Measurements from ENCODE around the gene ITGB7.

ITGB7 gene

DNA sequence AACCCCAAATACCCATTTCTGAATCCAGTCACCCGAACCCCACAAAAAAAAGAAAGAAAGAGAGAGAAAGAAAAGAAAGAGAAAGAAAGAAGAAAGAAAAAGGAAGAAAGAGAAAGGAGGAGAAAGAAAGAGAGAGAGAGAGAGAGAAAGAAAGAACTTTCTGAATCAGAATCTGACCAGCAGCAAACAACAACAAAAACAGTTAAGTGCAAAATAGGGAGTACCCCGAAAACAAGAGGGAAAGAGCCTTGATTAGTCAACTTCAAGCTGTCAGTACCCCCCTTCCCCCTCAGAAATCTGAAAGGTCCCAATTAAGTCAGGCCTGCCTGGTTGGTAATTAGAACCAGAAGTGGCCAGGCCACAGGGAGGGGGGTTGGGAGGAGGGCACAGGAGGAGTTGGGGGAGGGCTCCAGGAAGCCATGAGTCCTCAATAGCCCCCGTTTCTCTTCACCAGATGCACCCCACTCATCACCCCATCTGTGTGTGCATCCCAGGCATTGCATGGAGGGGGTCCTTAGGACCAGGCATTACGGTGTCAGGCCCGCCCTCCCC lies 15.2 kb upstream of the ITGB7 start:
- peak overlapping the region; percentile 24 for H2BK15ac ChIP-seq (ENCODE audit: low read length)
- no peaks in the 10 kb centered on the region for H3K9me3 ChIP-seq (replicated peaks in 1 of 2; ENCODE audit: control insufficient read depth in 2 of 2, insufficient read depth in 1 of 2, low read depth in 1 of 2, low read length in 2 of 2)
- H3K36me3 ChIP-seq (replicated peaks in 1 of 2; ENCODE audit: control insufficient read depth in 2 of 2, insufficient read depth in 2 of 2, low read length in 2 of 2), result no peaks in the 10 kb centered on the region
- no peak overlapping the region for H3K9ac ChIP-seq (ENCODE audit: low read depth, low read length, poor library complexity)
- peak overlapping the region; percentile 94 for H2AK5ac ChIP-seq (ENCODE audit: low read depth, low read length)
- no peak overlapping the region for H4K91ac ChIP-seq (ENCODE audit: low read depth, low read length, poor library complexity)
- peaks cover 4 to 27% (median 21%) of the 10 kb centered on the region in 3 experiments for H3K27me3 ChIP-seq (ENCODE audit: control insufficient read depth in 3 of 3, insufficient read depth in 3 of 3, low read depth in 1 of 3, low read length in 3 of 3)
- H3K18ac ChIP-seq (ENCODE audit: low read length), result peak overlapping the region; percentile 60
- no peaks in the 10 kb centered on the region for H3K79me1 ChIP-seq (ENCODE audit: low read depth, low read length)
- peak overlapping the region in 1 of 2 donors; percentile 44 for H3K4me3 ChIP-seq (ENCODE audit: low read length in 2 of 2)
- peak overlapping the region; percentile 82 for H3K27ac ChIP-seq (replicated peaks; ENCODE audit: low read length)
- no peak overlapping the region for H4K8ac ChIP-seq (ENCODE audit: low read depth, low read length)
- H2BK5ac ChIP-seq (ENCODE audit: low read length), result no peak overlapping the region
- WGBS, 2 donors (ENCODE audit: extremely low coverage in 2 of 2, insufficient read length in 2 of 2, insufficient replicate concordance in 1 of 2), result no CpG with 5 or more reads among the region's 5 CpGs
- H3K23ac ChIP-seq (ENCODE audit: low read depth, low read length, poor library complexity), result no peak overlapping the region
- H3K4me2 ChIP-seq (ENCODE audit: insufficient read depth, low read length, poor library complexity, severe bottlenecking), result peak overlapping the region; percentile 85
- H2AFZ ChIP-seq (ENCODE audit: low read length), result peak overlapping the region; percentile 88
- peaks cover 49 to 55% of the 10 kb centered on the region in 2 donors for H3K4me1 ChIP-seq (ENCODE audit: control insufficient read depth in 2 of 2, insufficient read depth in 1 of 2, low read depth in 1 of 2, low read length in 2 of 2)
- no peak overlapping the region for H2BK12ac ChIP-seq (ENCODE audit: low read length)
- H2BK120ac ChIP-seq (ENCODE audit: low read depth, low read length), result no peak overlapping the region
- peak overlapping the region; percentile 71 for H3K14ac ChIP-seq (ENCODE audit: low read length)
- DNase-seq (ENCODE audit: low spot score), result no peak
- peak overlapping the region; percentile 19 for H3K4ac ChIP-seq (ENCODE audit: low read length)

DNA sequence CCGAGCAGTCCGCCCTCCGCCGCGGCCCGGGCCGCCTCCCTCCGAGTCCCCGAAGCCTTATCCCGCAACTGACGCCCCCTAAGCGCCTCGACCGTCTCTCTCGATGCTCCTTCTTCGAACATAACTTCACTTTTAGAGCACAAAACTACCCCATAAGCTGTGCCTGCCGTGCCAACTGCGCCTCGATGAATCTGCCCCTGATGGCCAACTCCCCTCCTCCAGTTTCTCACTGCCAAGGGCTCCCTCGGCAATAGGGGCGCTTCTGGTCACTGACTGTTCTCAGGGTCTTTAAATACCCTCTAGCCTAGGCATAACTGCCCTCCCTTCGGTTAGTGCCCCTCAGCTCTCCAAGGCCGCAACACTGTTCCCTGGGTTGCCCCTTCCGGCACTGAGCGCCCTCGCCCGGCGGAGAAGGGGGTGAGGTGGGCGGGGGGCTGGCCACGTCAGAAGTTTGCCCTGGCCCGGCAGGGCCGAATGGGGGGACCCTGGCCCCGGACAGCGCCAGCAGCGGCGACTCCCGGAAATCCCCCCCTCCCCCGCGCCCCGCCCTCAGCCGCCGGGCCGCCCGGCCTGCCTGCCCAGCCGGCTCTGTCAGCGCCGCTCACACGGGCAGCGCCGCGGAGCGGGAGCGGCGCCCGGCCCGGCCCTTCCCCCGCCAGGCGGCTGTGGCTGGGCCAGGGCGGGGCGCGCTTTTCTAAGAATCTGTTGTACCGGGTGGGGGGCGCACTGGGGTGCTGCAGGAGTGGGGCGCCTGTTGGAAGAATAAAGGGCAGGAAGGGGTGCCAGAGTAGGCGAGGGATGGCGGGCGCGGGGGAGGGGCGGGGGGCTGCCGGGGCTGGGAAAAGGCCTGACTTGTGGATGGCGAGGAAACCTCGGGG lies 14.4 kb upstream of the ITGB7 start:
- H3K4me3 ChIP-seq (ENCODE audit: low read length in 2 of 2), result peak overlapping the region; percentile 44 to 74
- H2BK120ac ChIP-seq (ENCODE audit: low read depth, low read length), result no peak overlapping the region
- no peak overlapping the region for H4K8ac ChIP-seq (ENCODE audit: low read depth, low read length)
- H3K9me3 ChIP-seq (replicated peaks in 1 of 2; ENCODE audit: control insufficient read depth in 2 of 2, insufficient read depth in 1 of 2, low read depth in 1 of 2, low read length in 2 of 2), result no peaks in the 10 kb centered on the region
- H2AFZ ChIP-seq (ENCODE audit: low read length), result peak overlapping the region; percentile 88
- peaks cover 55 to 56% of the 10 kb centered on the region in 2 donors for H3K4me1 ChIP-seq (ENCODE audit: control insufficient read depth in 2 of 2, insufficient read depth in 1 of 2, low read depth in 1 of 2, low read length in 2 of 2)
- H3K14ac ChIP-seq (ENCODE audit: low read length), result no peak overlapping the region
- no CpG with 5 or more reads among the region's 72 CpGs for WGBS, 2 donors (ENCODE audit: extremely low coverage in 2 of 2, insufficient read length in 2 of 2, insufficient replicate concordance in 1 of 2)
- no peak overlapping the region for H2AK5ac ChIP-seq (ENCODE audit: low read depth, low read length)
- H3K4me2 ChIP-seq (ENCODE audit: insufficient read depth, low read length, poor library complexity, severe bottlenecking), result peak overlapping the region; percentile 85
- no peak overlapping the region for H2BK5ac ChIP-seq (ENCODE audit: low read length)
- DNase-seq (ENCODE audit: low spot score), result peak; percentile 78
- H3K4ac ChIP-seq (ENCODE audit: low read length), result no peak overlapping the region
- peaks cover 4 to 31% (median 21%) of the 10 kb centered on the region in 3 experiments for H3K27me3 ChIP-seq (ENCODE audit: control insufficient read depth in 3 of 3, insufficient read depth in 3 of 3, low read depth in 1 of 3, low read length in 3 of 3)
- peak overlapping the region; percentile 56 for H3K9ac ChIP-seq (ENCODE audit: low read depth, low read length, poor library complexity)
- no peaks in the 10 kb centered on the region for H3K36me3 ChIP-seq (replicated peaks in 1 of 2; ENCODE audit: control insufficient read depth in 2 of 2, insufficient read depth in 2 of 2, low read length in 2 of 2)
- no peak overlapping the region for H2BK12ac ChIP-seq (ENCODE audit: low read length)
- H3K23ac ChIP-seq (ENCODE audit: low read depth, low read length, poor library complexity), result no peak overlapping the region
- no peak overlapping the region for H2BK15ac ChIP-seq (ENCODE audit: low read length)
- H3K18ac ChIP-seq (ENCODE audit: low read length), result peak overlapping the region; percentile 68
- peak overlapping the region; percentile 82 for H3K27ac ChIP-seq (replicated peaks; ENCODE audit: low read length)
- no peaks in the 10 kb centered on the region for H3K79me1 ChIP-seq (ENCODE audit: low read depth, low read length)
- H4K91ac ChIP-seq (ENCODE audit: low read depth, low read length, poor library complexity), result no peak overlapping the region

DNA sequence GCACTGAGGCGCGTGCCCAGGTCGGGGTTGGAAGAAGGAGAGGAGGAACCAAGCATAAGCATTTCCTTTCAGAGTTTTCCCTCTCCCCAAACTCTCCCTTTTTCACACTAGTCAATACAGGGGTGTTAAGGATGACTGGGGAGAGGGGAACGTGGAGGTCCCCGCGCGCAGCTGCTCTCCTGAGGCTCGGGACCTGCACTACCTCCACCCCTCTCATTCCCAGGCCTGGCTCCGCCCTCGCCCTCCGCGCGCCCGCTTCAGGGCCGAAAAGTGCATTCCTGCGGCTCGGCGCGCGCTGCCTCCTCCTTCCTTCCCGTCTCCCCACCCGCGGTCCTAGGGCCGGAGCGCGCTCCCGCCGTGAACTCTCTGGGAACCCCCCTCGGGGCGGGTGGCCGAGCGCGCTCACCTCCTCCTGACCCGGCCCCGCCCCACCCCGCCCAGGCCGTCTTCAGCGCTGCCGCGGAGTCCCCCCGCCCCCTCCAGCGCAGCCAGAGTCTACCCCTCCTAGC lies 13.7 kb upstream of the ITGB7 start:
- no peaks in the 10 kb centered on the region for H3K79me1 ChIP-seq (ENCODE audit: low read depth, low read length)
- H3K27ac ChIP-seq (replicated peaks; ENCODE audit: low read length), result peak overlapping the region; percentile 82
- H2BK12ac ChIP-seq (ENCODE audit: low read length), result no peak overlapping the region
- H2BK120ac ChIP-seq (ENCODE audit: low read depth, low read length), result no peak overlapping the region
- DNase-seq (ENCODE audit: low spot score), result peak; percentile 91
- H3K4me2 ChIP-seq (ENCODE audit: insufficient read depth, low read length, poor library complexity, severe bottlenecking), result peak overlapping the region; percentile 92
- no CpG with 5 or more reads among the region's 42 CpGs for WGBS, 2 donors (ENCODE audit: extremely low coverage in 2 of 2, insufficient read length in 2 of 2, insufficient replicate concordance in 1 of 2)
- no peak overlapping the region for H2BK5ac ChIP-seq (ENCODE audit: low read length)
- H3K9me3 ChIP-seq (replicated peaks in 1 of 2; ENCODE audit: control insufficient read depth in 2 of 2, insufficient read depth in 1 of 2, low read depth in 1 of 2, low read length in 2 of 2), result no peaks in the 10 kb centered on the region
- H3K23ac ChIP-seq (ENCODE audit: low read depth, low read length, poor library complexity), result no peak overlapping the region
- H4K91ac ChIP-seq (ENCODE audit: low read depth, low read length, poor library complexity), result no peak overlapping the region
- H4K8ac ChIP-seq (ENCODE audit: low read depth, low read length), result no peak overlapping the region
- H3K36me3 ChIP-seq (replicated peaks in 1 of 2; ENCODE audit: control insufficient read depth in 2 of 2, insufficient read depth in 2 of 2, low read length in 2 of 2), result no peaks in the 10 kb centered on the region
- H3K4me1 ChIP-seq (ENCODE audit: control insufficient read depth in 2 of 2, insufficient read depth in 1 of 2, low read depth in 1 of 2, low read length in 2 of 2), result peaks cover 56% of the 10 kb centered on the region in 2 donors
- peaks cover 4 to 38% (median 21%) of the 10 kb centered on the region in 3 experiments for H3K27me3 ChIP-seq (ENCODE audit: control insufficient read depth in 3 of 3, insufficient read depth in 3 of 3, low read depth in 1 of 3, low read length in 3 of 3)
- H3K9ac ChIP-seq (ENCODE audit: low read depth, low read length, poor library complexity), result peak overlapping the region; percentile 56
- peak overlapping the region; percentile 46 for H3K18ac ChIP-seq (ENCODE audit: low read length)
- no peak overlapping the region for H2AK5ac ChIP-seq (ENCODE audit: low read depth, low read length)
- peak overlapping the region; percentile 88 for H2AFZ ChIP-seq (ENCODE audit: low read length)
- H3K4me3 ChIP-seq (ENCODE audit: low read length in 2 of 2), result peak overlapping the region; percentile 44 to 75
- no peak overlapping the region for H2BK15ac ChIP-seq (ENCODE audit: low read length)
- no peak overlapping the region for H3K14ac ChIP-seq (ENCODE audit: low read length)
- H3K4ac ChIP-seq (ENCODE audit: low read length), result no peak overlapping the region

All from neuronal stem cell (in vitro differentiated cells).